ENCODE measurements around the gene MMP25.
A peak's percentile ranks its signal among the peaks of the same experiment; 100 is the strongest.
"Not testable (repeated sequence)": the region's sequence is repeated elsewhere in the genome, so short reads cannot be mapped to it uniquely, and the experiment has no call there.

Gene MMP25

DNA sequence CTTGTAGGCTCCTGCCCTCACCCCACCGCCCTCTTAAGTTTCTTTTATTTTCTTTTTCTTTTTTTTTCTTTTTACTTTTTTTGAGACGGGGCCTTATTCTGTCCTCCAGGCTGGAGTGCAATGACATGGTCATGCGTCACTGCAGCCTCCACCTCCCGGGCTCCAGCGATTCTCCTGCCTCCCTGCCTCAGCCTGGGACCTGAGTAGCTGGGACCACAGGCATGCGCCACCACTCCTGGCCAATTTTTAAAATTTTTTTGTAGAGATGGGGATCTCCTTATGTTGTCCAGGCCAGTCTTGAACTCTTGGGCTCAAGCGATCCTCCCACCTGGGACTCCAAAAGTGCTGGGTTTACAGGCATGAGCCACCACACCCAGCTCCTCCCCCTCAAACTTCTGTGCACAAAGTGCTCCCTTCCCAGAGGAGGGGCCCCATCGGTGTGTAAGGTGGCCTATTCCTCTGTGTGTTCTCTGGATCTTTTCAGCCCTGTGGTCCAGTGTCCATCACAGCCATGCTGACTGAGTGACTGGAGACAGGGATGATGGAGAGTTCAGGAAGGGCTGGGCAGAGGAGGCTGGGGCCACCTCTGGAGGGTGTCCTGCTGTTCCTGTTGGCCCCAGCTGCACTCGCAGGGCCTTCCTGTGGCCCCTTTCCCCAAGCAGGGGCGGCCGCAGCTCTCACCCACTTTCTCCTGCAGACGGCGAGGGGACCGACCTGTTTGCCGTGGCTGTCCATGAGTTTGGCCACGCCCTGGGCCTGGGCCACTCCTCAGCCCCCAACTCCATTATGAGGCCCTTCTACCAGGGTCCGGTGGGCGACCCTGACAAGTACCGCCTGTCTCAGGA, 10.2 kb downstream of the MMP25 start:
- DNase-seq, result no peak

DNA sequence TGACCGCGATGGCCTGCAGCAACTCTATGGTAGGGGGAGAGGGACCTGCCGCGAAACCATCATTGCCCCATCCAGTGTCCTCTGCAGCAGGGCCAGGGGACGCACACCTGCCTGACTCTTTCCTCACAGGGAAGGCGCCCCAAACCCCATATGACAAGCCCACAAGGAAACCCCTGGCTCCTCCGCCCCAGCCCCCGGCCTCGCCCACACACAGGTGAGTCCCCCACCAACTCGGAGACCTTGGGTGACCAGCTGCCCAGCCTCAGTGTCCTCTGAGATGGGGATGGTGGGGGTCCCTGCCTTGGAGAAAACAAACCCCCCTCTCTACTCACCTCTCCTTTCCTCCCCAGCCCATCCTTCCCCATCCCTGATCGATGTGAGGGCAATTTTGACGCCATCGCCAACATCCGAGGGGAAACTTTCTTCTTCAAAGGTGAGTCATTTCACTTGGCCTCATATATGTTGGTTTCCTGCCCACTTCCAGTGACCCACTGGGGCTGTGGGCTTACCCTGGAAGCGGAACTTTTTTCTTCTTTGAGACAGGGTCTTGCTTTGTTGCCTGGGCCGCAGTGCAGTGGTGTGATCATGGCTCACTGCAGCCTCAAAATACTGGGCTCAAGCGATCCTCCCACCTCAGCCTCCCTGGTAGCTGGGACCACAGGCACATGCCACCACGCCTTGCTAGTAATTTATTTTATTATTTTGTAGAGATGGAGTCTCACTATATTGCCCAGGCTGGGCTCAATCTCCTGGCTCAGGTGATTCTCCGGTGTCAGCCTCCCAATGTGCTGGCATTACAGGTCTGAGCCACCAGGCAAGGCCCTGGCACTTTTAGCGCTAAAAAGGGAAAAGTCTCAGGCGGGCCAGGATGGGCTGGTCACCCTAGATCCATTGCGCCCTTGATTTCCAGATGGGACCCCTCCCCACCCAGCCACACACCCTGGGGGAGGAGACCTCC, 11.1 kb downstream of the MMP25 start:
- DNase-seq, result no peak

DNA sequence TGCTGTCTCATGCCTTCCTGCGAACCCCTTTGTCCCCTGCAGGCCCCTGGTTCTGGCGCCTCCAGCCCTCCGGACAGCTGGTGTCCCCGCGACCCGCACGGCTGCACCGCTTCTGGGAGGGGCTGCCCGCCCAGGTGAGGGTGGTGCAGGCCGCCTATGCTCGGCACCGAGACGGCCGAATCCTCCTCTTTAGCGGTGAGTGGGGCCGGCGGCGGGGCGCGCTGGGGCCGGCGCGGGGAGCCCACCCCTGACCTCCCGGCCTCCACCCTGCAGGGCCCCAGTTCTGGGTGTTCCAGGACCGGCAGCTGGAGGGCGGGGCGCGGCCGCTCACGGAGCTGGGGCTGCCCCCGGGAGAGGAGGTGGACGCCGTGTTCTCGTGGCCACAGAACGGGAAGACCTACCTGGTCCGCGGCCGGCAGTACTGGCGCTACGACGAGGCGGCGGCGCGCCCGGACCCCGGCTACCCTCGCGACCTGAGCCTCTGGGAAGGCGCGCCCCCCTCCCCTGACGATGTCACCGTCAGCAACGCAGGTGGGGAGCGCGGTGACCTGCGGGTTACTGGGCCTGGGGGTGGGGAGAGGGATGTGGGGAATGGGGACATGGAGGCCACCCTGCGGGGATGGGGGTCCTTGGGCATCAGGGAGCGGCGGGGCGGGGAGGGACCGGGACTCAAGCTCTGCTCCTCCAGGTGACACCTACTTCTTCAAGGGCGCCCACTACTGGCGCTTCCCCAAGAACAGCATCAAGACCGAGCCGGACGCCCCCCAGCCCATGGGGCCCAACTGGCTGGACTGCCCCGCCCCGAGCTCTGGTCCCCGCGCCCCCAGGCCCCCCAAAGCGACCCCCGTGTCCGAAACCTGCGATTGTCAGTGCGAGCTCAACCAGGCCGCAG, 12.0 kb downstream of the MMP25 start:
- DNase-seq, result no peak

GRCh38 chr16:3059041-3059722, 12.8 kb downstream of the MMP25 start:
- peak; percentile 36 for DNase-seq

DNA sequence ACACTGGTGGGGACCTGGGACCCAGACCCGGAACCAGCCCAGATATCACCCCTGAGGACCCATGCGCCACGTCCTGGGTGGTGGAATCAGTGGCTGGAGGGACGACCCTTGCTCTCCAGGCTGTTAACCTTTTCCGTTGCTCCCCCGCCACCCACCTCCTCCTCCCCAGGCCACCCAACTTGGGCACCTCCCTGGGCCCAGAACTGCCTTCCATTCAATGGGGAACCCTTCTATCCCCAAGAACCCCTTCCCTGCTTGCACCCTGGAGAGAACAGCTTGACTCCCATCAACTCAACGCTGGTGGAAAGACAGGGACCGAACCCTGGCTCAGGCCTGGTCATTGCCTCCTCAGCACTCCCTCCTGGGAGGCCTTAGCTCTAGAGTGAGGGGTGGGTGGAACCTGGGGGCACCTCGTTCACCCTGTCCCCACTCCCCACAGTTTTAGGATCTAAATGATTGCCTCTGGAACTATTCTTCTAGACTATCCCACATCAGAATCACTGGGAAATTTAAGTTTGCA, 13.4 kb downstream of the MMP25 start:
- no peak for DNase-seq

- no peak for DNase-seq
Observed at GRCh38 chr16:3060339-3061127, 14.2 kb downstream of the MMP25 start.

DNA sequence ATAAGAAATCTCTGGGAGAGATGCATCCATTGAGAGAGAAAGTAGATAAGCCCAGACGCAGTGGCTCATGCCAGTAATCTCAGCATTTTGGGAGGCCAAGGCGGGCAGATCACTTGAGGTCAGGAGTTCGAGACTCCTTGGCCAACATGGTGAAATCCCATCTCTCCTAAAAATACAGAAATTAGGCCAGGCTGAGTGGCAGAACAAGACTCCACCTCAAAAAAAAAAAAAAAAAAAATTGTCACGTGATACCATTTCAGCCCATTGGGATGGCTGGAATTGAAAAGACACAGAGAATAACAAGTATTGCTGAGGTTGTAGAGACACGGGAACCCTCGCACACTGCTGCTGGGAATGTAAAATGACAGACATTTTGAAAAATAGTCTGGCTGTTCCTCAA, 16.2 kb downstream of the MMP25 start:
- DNase-seq, result no peak

- no peak for DNase-seq
Observed at GRCh38 chr16:3063625-3064386, 17.4 kb downstream of the MMP25 start.

DNA sequence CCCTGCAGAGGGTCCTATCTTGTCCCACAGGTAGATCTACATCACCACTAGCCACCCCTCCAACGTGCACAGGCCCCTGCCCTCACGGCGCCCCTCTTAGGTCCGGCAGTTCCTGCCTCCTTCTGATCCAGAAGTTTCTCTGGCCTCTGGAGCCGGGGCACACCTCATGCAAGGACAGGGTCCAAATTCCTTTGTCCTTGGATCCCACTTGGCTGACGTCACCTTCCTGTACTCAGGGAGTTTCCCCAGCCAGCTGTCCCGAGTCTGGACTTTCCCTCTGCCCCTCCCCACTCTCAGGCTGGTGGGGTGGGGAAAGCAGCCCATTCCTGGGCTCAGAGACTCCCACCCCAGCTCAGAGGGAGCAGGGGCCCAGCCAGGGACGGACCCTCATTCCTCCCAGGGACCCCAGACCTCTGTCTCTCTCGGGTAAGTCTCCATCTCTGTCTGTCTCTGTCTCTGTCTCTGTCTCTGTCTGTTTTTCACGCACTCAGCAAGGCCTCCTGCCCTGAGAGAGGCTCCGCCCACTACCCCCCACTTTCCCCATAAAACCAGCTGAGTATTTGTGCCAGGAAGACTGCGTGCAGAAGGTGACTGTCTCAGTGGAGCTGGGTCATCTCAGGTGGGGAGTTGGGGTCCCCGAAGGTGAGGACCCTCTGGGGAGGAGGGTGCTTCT, 18.8 kb downstream of the MMP25 start, which contains the start of gene IL32:
IL32 (plus strand) TSS at position 572 of the 673 bp plus-strand sequence. CDS start 172 bp downstream, outside the sequence.
- DNase-seq, result no peak

DNA sequence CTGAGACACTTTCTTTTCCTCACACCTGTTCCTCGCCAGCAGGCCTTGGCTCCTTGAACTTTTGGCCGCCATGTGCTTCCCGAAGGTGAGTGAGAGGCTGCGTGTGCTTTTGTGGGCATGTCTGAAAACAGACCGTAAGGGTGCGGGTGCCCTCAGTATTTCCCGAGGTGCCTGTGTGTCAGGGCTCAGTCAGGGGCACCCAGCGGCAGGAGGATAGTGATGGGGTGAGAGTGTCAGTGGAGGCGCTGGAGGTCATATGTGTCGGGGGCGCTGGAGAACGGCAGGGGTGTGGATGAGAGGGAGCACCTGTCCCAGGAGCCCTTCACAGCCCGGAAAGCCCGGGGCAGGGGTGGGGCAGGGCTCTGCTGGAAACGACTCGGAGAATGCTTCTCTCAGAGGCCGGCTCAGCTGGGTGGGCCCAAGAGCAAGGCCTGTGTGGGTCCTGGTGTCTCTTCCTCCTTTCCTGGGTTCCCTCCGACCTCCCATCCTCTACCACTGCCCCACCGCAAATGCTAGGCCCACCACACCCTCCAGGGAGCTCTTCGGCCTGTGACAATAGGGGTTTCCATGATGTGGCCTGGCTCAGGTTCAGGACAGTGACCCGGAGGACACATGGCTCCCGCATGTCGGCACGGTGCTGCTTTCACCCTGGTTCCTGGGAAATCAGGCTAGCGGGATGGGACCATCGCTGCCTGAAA, 19.5 kb downstream of the MMP25 start:
- DNase-seq, result no peak

- DNase-seq, result no peak
Observed at GRCh38 chr16:3066440-3066748, 20.0 kb downstream of the MMP25 start.

- no peak for DNase-seq
Observed at GRCh38 chr16:3068487-3068886, 22.1 kb downstream of the MMP25 start.

GRCh38 chr16:3069146-3069545, 22.8 kb downstream of the MMP25 start:
- DNase-seq, result not testable (repeated sequence)

GRCh38 chr16:3070608-3071111, 24.3 kb downstream of the MMP25 start:
- DNase-seq, result no peak

DNA sequence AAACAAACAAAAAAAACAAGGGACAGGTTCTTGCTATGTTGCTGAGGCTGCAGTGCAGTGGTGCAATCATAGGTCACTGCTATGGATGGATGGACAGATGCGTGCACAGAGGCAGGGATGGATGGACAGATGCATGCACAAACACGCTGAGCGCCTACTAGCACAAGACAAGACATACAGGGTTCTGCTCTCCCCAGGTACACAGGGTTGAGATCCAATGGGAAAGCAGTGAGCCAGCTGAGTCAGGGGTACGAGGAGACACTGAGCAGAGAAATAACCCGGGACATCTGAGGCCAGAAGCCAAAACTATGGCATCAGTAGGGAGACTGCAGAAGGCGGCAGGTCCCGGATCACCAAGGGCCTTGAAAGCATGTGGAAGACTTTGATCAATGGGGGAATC, 25.3 kb downstream of the MMP25 start:
- DNase-seq, result no peak

DNA sequence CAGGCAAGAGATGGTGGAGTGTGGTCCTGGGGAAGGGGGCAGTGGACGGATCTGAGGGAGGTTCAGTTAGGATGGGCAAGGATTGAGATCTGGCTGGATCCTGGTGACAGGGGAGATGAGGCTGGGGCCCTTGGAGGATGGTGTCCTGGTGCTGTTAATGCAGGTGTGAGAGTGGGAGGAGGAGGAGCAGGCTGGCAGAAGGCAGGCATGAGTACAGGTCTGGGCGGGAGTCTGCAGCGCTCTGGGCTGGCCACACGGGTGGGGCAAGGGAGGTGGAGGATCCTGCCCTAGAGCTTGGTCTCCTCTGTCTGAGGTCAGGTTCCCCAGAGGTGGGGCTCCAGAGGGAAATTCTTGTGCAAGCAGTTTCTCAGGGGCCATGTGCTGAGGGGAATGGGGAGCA, 25.8 kb downstream of the MMP25 start:
- DNase-seq, result not testable (repeated sequence)

GRCh38 chr16:3072576-3073263, 26.4 kb downstream of the MMP25 start:
- not testable (repeated sequence) for DNase-seq

DNA sequence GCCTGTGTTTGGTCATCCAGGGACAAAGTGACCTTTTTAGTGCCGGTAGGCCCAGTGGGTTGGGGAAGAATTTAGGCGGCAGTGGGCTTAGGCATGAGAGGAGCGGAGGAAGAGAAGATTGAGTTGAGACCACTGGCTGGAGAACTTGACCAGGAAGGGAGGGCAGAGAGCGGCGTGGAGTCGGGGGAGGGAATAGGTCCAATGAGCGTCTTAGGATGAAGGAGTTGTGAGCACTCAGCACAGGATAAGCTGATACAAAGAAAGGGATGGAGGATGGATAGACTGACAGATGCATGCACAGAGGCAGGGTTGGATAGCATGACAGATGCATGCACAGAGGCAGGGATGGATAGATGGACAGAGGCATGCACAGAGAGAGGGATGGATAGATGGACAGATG, 27.1 kb downstream of the MMP25 start:
- no peak for DNase-seq

Measured in DMS 273 treated with DMSO at 0.1 percent for 48 hours (cell line).